K562 (cell line): ENCODE results near the gene ITGA2B. TPM values are rescaled to one million over a fixed set of nuclear protein-coding genes. Genes with fewer than 3 reads are reported as not detected.

Experiments
- CHAMP1 ChIP-seq: fragments of 450-650 bp; IDR thresholded peaks from 2 replicates; pipeline ENCODE4 v1.6.1; 2016; ENCODE audit warnings: mild to moderate bottlenecking
- EGR1 ChIP-seq: fragments of 450-650 bp; conservative IDR thresholded peaks from 2 replicates; pipeline ENCODE4 v1.6.1; 2017; ENCODE audit warnings: mild to moderate bottlenecking
- GATAD2B ChIP-seq: fragments of 450-650 bp; IDR thresholded peaks from 2 replicates; pipeline ENCODE4 v1.6.1; 2017; ENCODE audit warnings: mild to moderate bottlenecking, borderline replicate concordance
- HES1 ChIP-seq: fragments of 450-650 bp; IDR thresholded peaks from 2 replicates; pipeline ENCODE4 v1.6.1; 2016; ENCODE audit warnings: low read depth, mild to moderate bottlenecking, moderate library complexity
- MCM7 ChIP-seq, 2 experiments: fragments of 450-650 bp; IDR thresholded peaks; 2 replicates each; pipeline ENCODE4 v1.6.1; 2016 to 2018
- MTA2 ChIP-seq: fragments of 450-650 bp; IDR thresholded peaks from 2 replicates; pipeline ENCODE4 v1.6.1; 2016; ENCODE audit warnings: low read depth
- NFE2 ChIP-seq: IDR thresholded peaks from 2 replicates; pipeline ENCODE4 v1.6.1; 2014; ENCODE audit warnings: antibody characterized with exemption, low read depth
- RBBP5 ChIP-seq: fragments of 200-600 bp; sonication (generic); IDR thresholded peaks from 2 replicates; pipeline ENCODE4 v1.6.1; 2012; ENCODE audit warnings: borderline replicate concordance, mild to moderate bottlenecking, low read length, control low read depth, inconsistent platforms; ENCODE audit not compliant: insufficient read depth, poor library complexity, severe bottlenecking
- SIRT6 ChIP-seq: IDR thresholded peaks from one replicate; pipeline ENCODE4 v1.6.1; 2012; ENCODE audit warnings: low read depth, mild to moderate bottlenecking, control low read depth, inconsistent platforms, low read length, moderate library complexity
- TCF7 ChIP-seq: sonication (generic); IDR thresholded peaks from 2 replicates; pipeline ENCODE4 v1.6.1; 2016; ENCODE audit warnings: antibody characterized with exemption, borderline replicate concordance
- ZFX ChIP-seq: sonication (generic); formaldehyde crosslinking; IDR thresholded peaks from 2 replicates; pipeline ENCODE4 v1.8.0; 2022; ENCODE audit warnings: mild to moderate bottlenecking, missing genetic modification reagents, moderate library complexity
- ZNF184 ChIP-seq: sonication (generic); formaldehyde crosslinking; IDR thresholded peaks from 2 replicates; pipeline ENCODE4 v1.5.0; 2020; ENCODE audit warnings: missing genetic modification reagents
- ZNF639 ChIP-seq, 2 experiments: fragments of 200-800 bp in 1 of 2; sonication (Bioruptor generic) in 1 of 2; sonication (generic) in 1 of 2; formaldehyde crosslinking in 1 of 2; IDR thresholded peaks in 1 of 2; conservative IDR thresholded peaks in 1 of 2; 2 replicates each; pipeline versions ENCODE4 v1.5.0 to v1.6.1; 2016 to 2020; ENCODE audit warnings: missing compliant biosample characterization in 1 of 2, missing genetic modification characterization in 1 of 2, missing genetic modification reagents in 1 of 2
- polyA plus RNA-seq, 8 experiments: library from polyadenylated mRNA; depleted of rRNA in 4 of 8; stranded (reverse) in 5 of 8; unstranded in 3 of 8; fragments of >200 nt; fragmentation: Nextera tagmentation in 2 of 8; fragmentation: Illumina TruSeq in 1 of 8; extraction: Ambion mirVana in 2 of 8; extraction: Trizol in 1 of 8; gene quantifications; 2 replicates each; pipeline versions ENCODE4 v1.2.1 to v1.2.3, GENCODE V29; 2011 to 2014; ENCODE audit warnings: inconsistent platforms in 1 of 8, missing spikeins in 1 of 8
- total RNA-seq, 7 experiments: library from RNA; depleted of rRNA in 6 of 7; stranded (reverse); fragments of >200 nt in 6 of 7; fragmentation: Illumina TruSeq in 2 of 7; extraction: Trizol in 2 of 7; gene quantifications; 2 replicates each; pipeline versions ENCODE4 v1.2.1 to v1.2.3, GENCODE V29; 2011 to 2021; ENCODE audit warnings: low replicate concordance in 1 of 7
- TF ChIP-seq, protein P1 (sequence below): fragments of 150-350 bp; IDR thresholded peaks from 2 replicates; pipeline ENCODE4 v1.6.1; 2014; ENCODE audit warnings: low read depth, mild to moderate bottlenecking, low read length, borderline replicate concordance
- TF ChIP-seq, protein P2 (sequence below): fragments of 200-800 bp; sonication (Bioruptor generic); IDR thresholded peaks from 2 replicates; pipeline ENCODE4 v1.6.1; 2017; ENCODE audit warnings: missing genetic modification characterization, missing compliant biosample characterization

ITGA2B gene
- total and polyA plus RNA-seq, 9 of the 15 experiments (the other 6 are each of a cell fraction or from before 2014, with no cell fraction given) = 1.1 to 26.4 (median 5.6) TPM

DNA sequence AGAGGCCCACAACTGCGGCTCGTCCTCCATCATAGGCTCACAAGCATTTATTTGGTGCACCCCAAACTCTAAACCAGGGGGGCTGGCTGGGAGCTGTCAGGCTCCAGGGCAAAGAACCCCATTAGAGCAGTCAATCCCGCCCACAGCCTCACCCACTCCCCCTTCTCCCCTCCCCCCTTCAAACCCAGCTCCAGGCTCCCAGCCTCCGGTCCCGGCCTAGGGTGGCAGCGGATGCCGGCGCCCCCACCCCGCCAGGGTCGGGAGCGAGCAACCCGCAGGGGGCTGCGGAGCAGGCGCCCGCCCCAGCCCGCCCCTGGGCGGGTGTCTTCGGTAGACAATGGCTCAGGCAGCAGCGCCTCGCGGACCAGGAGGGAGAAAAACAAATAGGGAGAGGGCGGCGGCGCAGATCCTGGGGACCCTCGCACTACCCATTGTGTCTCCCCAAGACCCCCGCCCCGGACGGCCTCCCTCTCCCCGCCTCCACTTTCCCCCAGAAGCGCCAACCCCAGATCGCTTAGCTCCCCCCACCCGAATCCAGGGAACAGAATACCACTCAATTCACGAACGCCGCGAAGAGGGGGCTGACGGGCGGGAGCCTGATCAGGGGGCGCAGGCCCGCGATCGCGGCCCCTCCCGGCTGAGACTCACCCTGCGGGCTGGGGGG, 26.4 kb downstream of the ITGA2B start (continued):
- TF ChIP-seq, protein P1, sequence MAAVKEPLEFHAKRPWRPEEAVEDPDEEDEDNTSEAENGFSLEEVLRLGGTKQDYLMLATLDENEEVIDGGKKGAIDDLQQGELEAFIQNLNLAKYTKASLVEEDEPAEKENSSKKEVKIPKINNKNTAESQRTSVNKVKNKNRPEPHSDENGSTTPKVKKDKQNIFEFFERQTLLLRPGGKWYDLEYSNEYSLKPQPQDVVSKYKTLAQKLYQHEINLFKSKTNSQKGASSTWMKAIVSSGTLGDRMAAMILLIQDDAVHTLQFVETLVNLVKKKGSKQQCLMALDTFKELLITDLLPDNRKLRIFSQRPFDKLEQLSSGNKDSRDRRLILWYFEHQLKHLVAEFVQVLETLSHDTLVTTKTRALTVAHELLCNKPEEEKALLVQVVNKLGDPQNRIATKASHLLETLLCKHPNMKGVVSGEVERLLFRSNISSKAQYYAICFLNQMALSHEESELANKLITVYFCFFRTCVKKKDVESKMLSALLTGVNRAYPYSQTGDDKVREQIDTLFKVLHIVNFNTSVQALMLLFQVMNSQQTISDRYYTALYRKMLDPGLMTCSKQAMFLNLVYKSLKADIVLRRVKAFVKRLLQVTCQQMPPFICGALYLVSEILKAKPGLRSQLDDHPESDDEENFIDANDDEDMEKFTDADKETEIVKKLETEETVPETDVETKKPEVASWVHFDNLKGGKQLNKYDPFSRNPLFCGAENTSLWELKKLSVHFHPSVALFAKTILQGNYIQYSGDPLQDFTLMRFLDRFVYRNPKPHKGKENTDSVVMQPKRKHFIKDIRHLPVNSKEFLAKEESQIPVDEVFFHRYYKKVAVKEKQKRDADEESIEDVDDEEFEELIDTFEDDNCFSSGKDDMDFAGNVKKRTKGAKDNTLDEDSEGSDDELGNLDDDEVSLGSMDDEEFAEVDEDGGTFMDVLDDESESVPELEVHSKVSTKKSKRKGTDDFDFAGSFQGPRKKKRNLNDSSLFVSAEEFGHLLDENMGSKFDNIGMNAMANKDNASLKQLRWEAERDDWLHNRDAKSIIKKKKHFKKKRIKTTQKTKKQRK = no peak
- TF ChIP-seq EGR1 (0 out of 2 replicates have a peak, but pooled peaks have one; percentile 7), MCM7 (IDR thresholded peaks at IDR 0.05) (no peak), HES1 (no peak), GATAD2B (no peak), SIRT6 (no peak), CHAMP1 (no peak), TCF7 (no peak), ZNF639 (CRISPR knock-in tag; conservative IDR thresholded peaks at IDR 0.05 in 1 of 2, IDR thresholded peaks at IDR 0.05 in 1 of 2) (0 out of 4 replicates have a peak, but pooled peaks of 1 of the 2 experiments have one; percentile 14), NFE2 (no peak), MTA2 (no peak), ZFX (peak; percentile 48; the same call in 1 of the 2 replicates), ZNF184 (CRISPR knock-in tag) (no peak), RBBP5 (peak; percentile 62)
- TF ChIP-seq, protein P2, sequence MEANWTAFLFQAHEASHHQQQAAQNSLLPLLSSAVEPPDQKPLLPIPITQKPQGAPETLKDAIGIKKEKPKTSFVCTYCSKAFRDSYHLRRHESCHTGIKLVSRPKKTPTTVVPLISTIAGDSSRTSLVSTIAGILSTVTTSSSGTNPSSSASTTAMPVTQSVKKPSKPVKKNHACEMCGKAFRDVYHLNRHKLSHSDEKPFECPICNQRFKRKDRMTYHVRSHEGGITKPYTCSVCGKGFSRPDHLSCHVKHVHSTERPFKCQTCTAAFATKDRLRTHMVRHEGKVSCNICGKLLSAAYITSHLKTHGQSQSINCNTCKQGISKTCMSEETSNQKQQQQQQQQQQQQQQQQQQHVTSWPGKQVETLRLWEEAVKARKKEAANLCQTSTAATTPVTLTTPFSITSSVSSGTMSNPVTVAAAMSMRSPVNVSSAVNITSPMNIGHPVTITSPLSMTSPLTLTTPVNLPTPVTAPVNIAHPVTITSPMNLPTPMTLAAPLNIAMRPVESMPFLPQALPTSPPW = peak; percentile 34
